ENCODE results near the gene LRRN4. TPM values are rescaled to one million over a fixed set of nuclear protein-coding genes. Genes with fewer than 3 reads are reported as not detected.

LRRN4 gene
- total RNA-seq, 2 experiments from 2014 or later: not detected

- H4K20me1 ChIP-seq (ENCODE audit: insufficient read depth, low read length): no peaks in the 10 kb centered on the region
- no peak overlapping the region for H2AFZ ChIP-seq (ENCODE audit: low read length)
- H3K4me3 ChIP-seq (ENCODE audit: low read depth, low read length, poor library complexity, severe bottlenecking): no peak overlapping the region
- DNase-seq (ENCODE audit: low spot score): no peak
- BruUV-seq (replicated peaks): no TSS peak
- POLR2A ChIA-PET: interaction anchor here (0.6 kb wide), 2 partner anchors 30 to 413 kb away, joined by 3 to 5 read pairs; no protein-coding TSS in a partner anchor
- peaks cover 27% of the 10 kb centered on the region; the same call in 1 of the 2 replicates for H3K79me2 ChIP-seq (ENCODE audit: insufficient read depth, low read depth, low read length)
- no peaks in the 10 kb centered on the region for H3K9me3 ChIP-seq (ENCODE audit: low read length)
- TF ChIP-seq, protein P1, sequence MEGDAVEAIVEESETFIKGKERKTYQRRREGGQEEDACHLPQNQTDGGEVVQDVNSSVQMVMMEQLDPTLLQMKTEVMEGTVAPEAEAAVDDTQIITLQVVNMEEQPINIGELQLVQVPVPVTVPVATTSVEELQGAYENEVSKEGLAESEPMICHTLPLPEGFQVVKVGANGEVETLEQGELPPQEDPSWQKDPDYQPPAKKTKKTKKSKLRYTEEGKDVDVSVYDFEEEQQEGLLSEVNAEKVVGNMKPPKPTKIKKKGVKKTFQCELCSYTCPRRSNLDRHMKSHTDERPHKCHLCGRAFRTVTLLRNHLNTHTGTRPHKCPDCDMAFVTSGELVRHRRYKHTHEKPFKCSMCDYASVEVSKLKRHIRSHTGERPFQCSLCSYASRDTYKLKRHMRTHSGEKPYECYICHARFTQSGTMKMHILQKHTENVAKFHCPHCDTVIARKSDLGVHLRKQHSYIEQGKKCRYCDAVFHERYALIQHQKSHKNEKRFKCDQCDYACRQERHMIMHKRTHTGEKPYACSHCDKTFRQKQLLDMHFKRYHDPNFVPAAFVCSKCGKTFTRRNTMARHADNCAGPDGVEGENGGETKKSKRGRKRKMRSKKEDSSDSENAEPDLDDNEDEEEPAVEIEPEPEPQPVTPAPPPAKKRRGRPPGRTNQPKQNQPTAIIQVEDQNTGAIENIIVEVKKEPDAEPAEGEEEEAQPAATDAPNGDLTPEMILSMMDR (conservative IDR thresholded peaks at IDR 0.05; ENCODE audit: low read length): no peak
- TF ChIP-seq EZH2phosphoT487 (IDR thresholded peaks at IDR 0.05; ENCODE audit: borderline replicate concordance, low read depth, low read length): no peak
- peaks cover 89% of the 10 kb centered on the region for H3K36me3 ChIP-seq (ENCODE audit: insufficient read depth, low read length)
- CTCF ChIA-PET (ENCODE audit: unreplicated experiment): no interaction called here
- intact Hi-C loops (cut with micrococcal nuclease; ENCODE audit: unreplicated experiment): no loop called here
- H3K9me2 ChIP-seq (ENCODE audit: insufficient read depth, low read length): no peaks in the 10 kb centered on the region
- no peak overlapping the region for H3K4me2 ChIP-seq (ENCODE audit: low read length)
- H3K4me1 ChIP-seq (ENCODE audit: insufficient read depth, low read length, poor library complexity, severe bottlenecking): no peaks in the 10 kb centered on the region
- H3K27ac ChIP-seq (ENCODE audit: low read depth, low read length, poor library complexity, severe bottlenecking): no peak overlapping the region
These were observed 36.4 kb downstream of the LRRN4 start for GRCh38 chr20:6017467-6017866.

DNA sequence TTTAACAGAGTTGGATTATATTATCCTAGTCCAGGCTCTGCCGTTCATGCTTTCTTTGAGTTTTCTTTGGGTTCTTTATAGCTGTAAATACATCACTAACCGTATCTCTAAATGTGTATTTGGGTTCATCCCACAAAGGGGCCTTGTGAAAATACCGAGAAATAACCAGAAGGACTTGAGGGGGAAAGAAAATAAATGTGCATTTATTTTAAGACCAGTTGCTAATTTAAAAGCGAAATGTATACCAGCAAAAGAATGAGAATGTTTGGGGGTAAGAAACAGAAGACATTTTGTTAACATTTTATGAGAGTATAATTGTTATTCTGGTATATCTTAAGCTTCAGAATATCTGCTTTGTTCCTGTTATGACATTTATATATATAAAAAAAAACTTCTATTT is 38.9 kb downstream of the LRRN4 start:
- peaks cover 94% of the 10 kb centered on the region for H3K36me3 ChIP-seq (ENCODE audit: insufficient read depth, low read length)
- intact Hi-C loops (cut with micrococcal nuclease; ENCODE audit: unreplicated experiment): no loop called here
- no peak for DNase-seq (ENCODE audit: low spot score)
- no peaks in the 10 kb centered on the region for H3K9me3 ChIP-seq (ENCODE audit: low read length)
- ChIA-PET POLR2A (interaction anchor here (0.9 to 1.3 kb wide), 3 partner anchors 8 to 27 kb away, joined by 3 to 8 read pairs (median 3); no protein-coding TSS in a partner anchor), CTCF (ENCODE audit: unreplicated experiment) (no interaction called here)
- H3K4me3 ChIP-seq (ENCODE audit: low read depth, low read length, poor library complexity, severe bottlenecking): no peak overlapping the region
- no peaks in the 10 kb centered on the region for H3K4me1 ChIP-seq (ENCODE audit: insufficient read depth, low read length, poor library complexity, severe bottlenecking)
- H4K20me1 ChIP-seq (ENCODE audit: insufficient read depth, low read length): no peaks in the 10 kb centered on the region
- H2AFZ ChIP-seq (ENCODE audit: low read length): no peak overlapping the region
- H3K79me2 ChIP-seq (ENCODE audit: insufficient read depth, low read depth, low read length): peaks cover 13% of the 10 kb centered on the region; the same call in 1 of the 2 replicates
- no TSS peak for BruUV-seq (replicated peaks)
- TF ChIP-seq EZH2phosphoT487 (IDR thresholded peaks at IDR 0.05; ENCODE audit: borderline replicate concordance, low read depth, low read length): no peak
- TF ChIP-seq, protein P1 (conservative IDR thresholded peaks at IDR 0.05; ENCODE audit: low read length): no peak
- H3K9me2 ChIP-seq (ENCODE audit: insufficient read depth, low read length): no peaks in the 10 kb centered on the region
- no peak overlapping the region for H3K4me2 ChIP-seq (ENCODE audit: low read length)
- H3K27ac ChIP-seq (ENCODE audit: low read depth, low read length, poor library complexity, severe bottlenecking): no peak overlapping the region

DNA sequence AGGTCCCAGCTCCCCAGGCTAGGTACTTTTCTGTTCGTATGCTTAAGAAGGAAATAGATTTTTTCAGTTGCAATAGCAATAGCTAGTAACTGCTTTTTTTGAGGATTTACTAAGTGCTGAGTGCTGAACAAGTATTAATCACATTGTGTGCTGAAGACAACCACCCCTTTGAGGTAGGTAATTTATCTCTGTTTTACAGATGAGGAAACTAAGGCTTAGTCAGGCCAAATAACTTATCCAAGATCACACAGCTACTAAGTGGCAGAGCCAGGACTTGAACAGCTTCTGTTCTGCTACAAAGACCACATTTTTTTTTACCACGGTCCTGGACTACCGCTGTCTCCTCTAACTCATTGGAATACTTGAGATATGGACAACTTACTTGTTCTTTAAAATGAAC is 39.8 kb downstream of the LRRN4 start:
- Histone ChIP-seq H3K9me2 (ENCODE audit: insufficient read depth, low read length) (no peaks in the 10 kb centered on the region), H3K79me2 (ENCODE audit: insufficient read depth, low read depth, low read length) (peaks cover 18% of the 10 kb centered on the region; the same call in 1 of the 2 replicates), H4K20me1 (ENCODE audit: insufficient read depth, low read length) (no peaks in the 10 kb centered on the region), H3K4me1 (ENCODE audit: insufficient read depth, low read length, poor library complexity, severe bottlenecking) (no peaks in the 10 kb centered on the region), H3K27ac (ENCODE audit: low read depth, low read length, poor library complexity, severe bottlenecking) (no peak overlapping the region), H3K9me3 (ENCODE audit: low read length) (no peaks in the 10 kb centered on the region), H3K4me2 (ENCODE audit: low read length) (no peak overlapping the region), H3K36me3 (ENCODE audit: insufficient read depth, low read length) (peaks cover 93% of the 10 kb centered on the region), H2AFZ (ENCODE audit: low read length) (no peak overlapping the region), H3K4me3 (ENCODE audit: low read depth, low read length, poor library complexity, severe bottlenecking) (no peak overlapping the region)
- intact Hi-C loops (cut with micrococcal nuclease; ENCODE audit: unreplicated experiment): no loop called here
- CTCF ChIA-PET (ENCODE audit: unreplicated experiment): no interaction called here
- BruUV-seq (replicated peaks): no TSS peak
- POLR2A ChIA-PET: interaction anchor here (0.7 to 1.3 kb wide), 2 partner anchors 14 to 1120 kb away, joined by 3 to 8 read pairs; no protein-coding TSS in a partner anchor
- no peak for DNase-seq (ENCODE audit: low spot score)
- TF ChIP-seq EZH2phosphoT487 (IDR thresholded peaks at IDR 0.05; ENCODE audit: borderline replicate concordance, low read depth, low read length): no peak
- TF ChIP-seq, protein P1 (conservative IDR thresholded peaks at IDR 0.05; ENCODE audit: low read length): no peak
